ENCODE data around the gene HTT. TPM values are rescaled to one million over a fixed set of nuclear protein-coding genes. Genes with fewer than 3 reads are reported as not detected.

HTT gene
- total RNA-seq, 1 donor from 2014 or later = 82.8 TPM

- Mint-ChIP-seq H3K4me3 (ENCODE audit: low read depth) (peak overlapping the region; percentile 55), H3K9me3 (ENCODE audit: low read depth) (no peaks in the 10 kb centered on the region), H3K36me3 (ENCODE audit: insufficient read depth) (peaks cover 2% of the 10 kb centered on the region), H3K27ac (no peak overlapping the region), H3K4me1 (ENCODE audit: low read depth) (peaks cover 18% of the 10 kb centered on the region), H3K27me3 (peaks cover 3% of the 10 kb centered on the region)
- TF ChIP-seq CTCF (IDR thresholded peaks at IDR 0.05; ENCODE audit: unreplicated experiment) = peak; percentile 29
- DNase-seq (ENCODE audit: low spot score, unreplicated experiment) = peak; percentile 39
Observed at GRCh38 chr4:3073158-3074077, 1.1 kb upstream of the HTT start.

GRCh38 chr4:3074846-3075651, 568 bp downstream of the HTT start:
- TF ChIP-seq CTCF (IDR thresholded peaks at IDR 0.05; ENCODE audit: unreplicated experiment) = no peak
- DNase-seq (ENCODE audit: low spot score, unreplicated experiment) = peak; percentile 53
- peak overlapping the region; percentile 93 for H3K4me3 Mint-ChIP-seq (ENCODE audit: low read depth)
- H3K9me3 Mint-ChIP-seq (ENCODE audit: low read depth) = no peaks in the 10 kb centered on the region
- peak overlapping the region; percentile 99 for H3K27ac Mint-ChIP-seq
- H3K36me3 Mint-ChIP-seq (ENCODE audit: insufficient read depth) = peaks cover 2% of the 10 kb centered on the region
- H3K27me3 Mint-ChIP-seq = peaks cover under 1% of the 10 kb centered on the region
- peaks cover 18% of the 10 kb centered on the region for H3K4me1 Mint-ChIP-seq (ENCODE audit: low read depth)

- Mint-ChIP-seq H3K27me3 (no peaks in the 10 kb centered on the region), H3K4me3 (ENCODE audit: low read depth) (peak overlapping the region; percentile 93), H3K9me3 (ENCODE audit: low read depth) (no peaks in the 10 kb centered on the region), H3K36me3 (ENCODE audit: insufficient read depth) (peaks cover 4% of the 10 kb centered on the region), H3K4me1 (ENCODE audit: low read depth) (peaks cover 18% of the 10 kb centered on the region), H3K27ac (peak overlapping the region; percentile 99)
- no peak for TF ChIP-seq CTCF (IDR thresholded peaks at IDR 0.05; ENCODE audit: unreplicated experiment)
- no peak for DNase-seq (ENCODE audit: low spot score, unreplicated experiment)
Observed at GRCh38 chr4:3075652-3075981, 1.1 kb downstream of the HTT start.

GRCh38 chr4:3077796-3078195, 3.3 kb downstream of the HTT start:
- no peak for DNase-seq (ENCODE audit: low spot score, unreplicated experiment)
- Mint-ChIP-seq H3K27me3 (no peaks in the 10 kb centered on the region), H3K27ac (no peak overlapping the region), H3K9me3 (ENCODE audit: low read depth) (no peaks in the 10 kb centered on the region), H3K4me1 (ENCODE audit: low read depth) (peaks cover 18% of the 10 kb centered on the region), H3K4me3 (ENCODE audit: low read depth) (no peak overlapping the region), H3K36me3 (ENCODE audit: insufficient read depth) (peaks cover 4% of the 10 kb centered on the region)
- TF ChIP-seq CTCF (IDR thresholded peaks at IDR 0.05; ENCODE audit: unreplicated experiment) = no peak

- no peak for DNase-seq (ENCODE audit: low spot score, unreplicated experiment)
- Mint-ChIP-seq H3K4me1 (ENCODE audit: low read depth) (peaks cover 20% of the 10 kb centered on the region), H3K27ac (no peak overlapping the region), H3K9me3 (ENCODE audit: low read depth) (peaks cover 3% of the 10 kb centered on the region), H3K4me3 (ENCODE audit: low read depth) (no peak overlapping the region), H3K27me3 (no peaks in the 10 kb centered on the region), H3K36me3 (ENCODE audit: insufficient read depth) (peaks cover 7% of the 10 kb centered on the region)
- no peak for TF ChIP-seq CTCF (IDR thresholded peaks at IDR 0.05; ENCODE audit: unreplicated experiment)
Observed at GRCh38 chr4:3079694-3080123, 5.2 kb downstream of the HTT start.

Data from progenitor cell of endocrine pancreas (in vitro differentiated cells).